H9 (cell line): Measurements from ENCODE around the gene TRAIP. TPM values are rescaled to one million over a fixed set of nuclear protein-coding genes. Genes with fewer than 3 reads are reported as not detected.

ENCODE experiments used
- DNase-seq: peaks from one replicate; pipeline ENCODE4 v3.0.0-alpha.2; 2017
- H2AFZ ChIP-seq: one replicate; pipeline ENCODE4 v1.6.1; 2013; ENCODE audit warnings: mild to moderate bottlenecking, low read length, control low read depth, moderate library complexity
- H2AK5ac ChIP-seq: 2 replicates; pipeline ENCODE4 v1.6.1; 2013; ENCODE audit warnings: low read length, control low read depth, mixed read lengths; ENCODE audit not compliant: insufficient read length
- H2BK120ac ChIP-seq: one replicate; pipeline ENCODE4 v1.6.1; 2013; ENCODE audit warnings: low read depth, mild to moderate bottlenecking, low read length, control low read depth, inconsistent platforms; ENCODE audit not compliant: poor library complexity, severe bottlenecking
- H2BK12ac ChIP-seq: 2 replicates; pipeline ENCODE4 v1.6.1; 2013; ENCODE audit warnings: low read length, control low read depth, mixed read lengths, low read depth; ENCODE audit not compliant: insufficient read length
- H2BK15ac ChIP-seq: 2 replicates; pipeline ENCODE4 v1.6.1; 2013; ENCODE audit warnings: low read depth, low read length, control low read depth
- H2BK20ac ChIP-seq: one replicate; pipeline ENCODE4 v1.6.1; 2013; ENCODE audit warnings: low read depth, mild to moderate bottlenecking, low read length, control low read depth, inconsistent platforms; ENCODE audit not compliant: poor library complexity, severe bottlenecking
- H2BK5ac ChIP-seq: 2 replicates; pipeline ENCODE4 v1.6.1; 2013; ENCODE audit warnings: low read length, control low read depth, mixed read lengths; ENCODE audit not compliant: insufficient read length
- H3K14ac ChIP-seq: 2 replicates; pipeline ENCODE4 v1.6.1; 2013; ENCODE audit warnings: low read length, control low read depth; ENCODE audit not compliant: insufficient read depth
- H3K18ac ChIP-seq: 2 replicates; pipeline ENCODE4 v1.6.1; 2013; ENCODE audit warnings: low read depth, mild to moderate bottlenecking, mixed read lengths, low read length, control low read depth; ENCODE audit not compliant: insufficient read length
- H3K23ac ChIP-seq: 2 replicates; pipeline ENCODE4 v1.6.1; 2013; ENCODE audit warnings: low read length, control low read depth, mixed read lengths, low read depth; ENCODE audit not compliant: insufficient read length
- H3K23me2 ChIP-seq: 2 replicates; pipeline ENCODE4 v1.6.1; 2013; ENCODE audit warnings: low read depth, mild to moderate bottlenecking, mixed read lengths, low read length, control low read depth; ENCODE audit not compliant: insufficient read length, poor library complexity, severe bottlenecking
- H3K27ac ChIP-seq: 2 replicates; pipeline ENCODE4 v1.5.1; 2013; ENCODE audit warnings: low read length, control low read depth, mixed read lengths, low read depth; ENCODE audit not compliant: insufficient read length
- H3K27me3 ChIP-seq: 2 replicates; pipeline ENCODE4 v1.6.1; 2013; ENCODE audit warnings: low read length, control low read depth, inconsistent platforms; ENCODE audit not compliant: insufficient read depth
- H3K4ac ChIP-seq: 2 replicates; pipeline ENCODE4 v1.6.1; 2013; ENCODE audit warnings: low read depth, mild to moderate bottlenecking, control low read depth, inconsistent platforms, low read length, moderate library complexity
- H3K4me1 ChIP-seq: 2 replicates; pipeline ENCODE4 v1.6.1; 2013; ENCODE audit warnings: low read length, control low read depth, inconsistent platforms; ENCODE audit not compliant: insufficient read depth
- H3K4me2 ChIP-seq: 2 replicates; pipeline ENCODE4 v1.6.1; 2013; ENCODE audit warnings: low read length, control low read depth, mixed read lengths; ENCODE audit not compliant: insufficient read length, insufficient read depth
- H3K56ac ChIP-seq: 2 replicates; pipeline ENCODE4 v1.6.1; 2013; ENCODE audit warnings: low read depth, mild to moderate bottlenecking, mixed read lengths, low read length, control low read depth; ENCODE audit not compliant: insufficient read length
- H3K79me1 ChIP-seq: 2 replicates; pipeline ENCODE4 v1.6.1; 2013; ENCODE audit warnings: low read depth, mild to moderate bottlenecking, moderate library complexity, low read length, control low read depth, inconsistent platforms; ENCODE audit not compliant: insufficient read depth, poor library complexity, severe bottlenecking
- H3K79me2 ChIP-seq: 2 replicates; pipeline ENCODE4 v1.6.1; 2013; ENCODE audit warnings: low read length, control low read depth, inconsistent platforms; ENCODE audit not compliant: insufficient read depth
- H3K9ac ChIP-seq: 2 replicates; pipeline ENCODE4 v1.6.1; 2013; ENCODE audit warnings: low read length, control low read depth, mixed read lengths; ENCODE audit not compliant: insufficient read length; ENCODE audit errors: extremely low read depth
- H3K9me3 ChIP-seq: one replicate; pipeline ENCODE4 v1.6.1; 2013; ENCODE audit warnings: low read depth, low read length, inconsistent platforms; ENCODE audit not compliant: control insufficient read depth
- H3T11ph ChIP-seq: one replicate; pipeline ENCODE4 v1.6.1; 2013; ENCODE audit warnings: mild to moderate bottlenecking, low read length, control low read depth, inconsistent platforms
- H4K20me1 ChIP-seq: one replicate; pipeline ENCODE4 v1.6.1; 2013; ENCODE audit not compliant: control insufficient read depth, insufficient read length, insufficient read depth
- H4K5ac ChIP-seq: 2 replicates; pipeline ENCODE4 v1.6.1; 2013; ENCODE audit warnings: low read depth, mild to moderate bottlenecking, mixed read lengths, low read length, control low read depth; ENCODE audit not compliant: insufficient read length
- H4K8ac ChIP-seq: replicated peaks from 2 replicates; pipeline ENCODE4 v1.6.1; 2013; ENCODE audit warnings: low read length, control low read depth, mixed read lengths, low read depth; ENCODE audit not compliant: insufficient read length
- H4K91ac ChIP-seq: 2 replicates; pipeline ENCODE4 v1.6.1; 2013; ENCODE audit warnings: low read depth, mild to moderate bottlenecking, moderate library complexity, mixed read lengths, low read length, control low read depth; ENCODE audit not compliant: insufficient read length
- H3K27ac Mint-ChIP-seq, 3 experiments: 2 replicates in 2 of 3; 3 replicates in 1 of 3; pipeline ENCODE4 v1.8.0; 2020 to 2021; ENCODE audit warnings: mixed read lengths in 3 of 3, mild to moderate bottlenecking in 1 of 3, moderate library complexity in 1 of 3
- H3K27me3 Mint-ChIP-seq: 2 replicates; pipeline ENCODE4 v1.8.0; 2021; ENCODE audit warnings: low read depth, mild to moderate bottlenecking, moderate library complexity, mixed read lengths
- H3K36me3 Mint-ChIP-seq, 3 experiments: 2 replicates in 2 of 3; 3 replicates in 1 of 3; pipeline ENCODE4 v1.8.0; 2020 to 2021; ENCODE audit warnings: low read depth in 3 of 3, mixed read lengths in 3 of 3; ENCODE audit not compliant: insufficient read depth in 1 of 3
- H3K4me1 Mint-ChIP-seq, 2 experiments: 2 replicates each; pipeline ENCODE4 v1.8.0; 2020; ENCODE audit warnings: mixed read lengths in 2 of 2
- H3K4me3 Mint-ChIP-seq, 2 experiments: 2 replicates in 1 of 2; 3 replicates in 1 of 2; pipeline ENCODE4 v1.8.0; 2020 to 2021; ENCODE audit warnings: mild to moderate bottlenecking in 2 of 2, mixed read lengths in 2 of 2, moderate library complexity in 1 of 2
- H3K9me3 Mint-ChIP-seq, 2 experiments: 2 replicates in 1 of 2; 3 replicates in 1 of 2; pipeline ENCODE4 v1.8.0; 2020; ENCODE audit warnings: mild to moderate bottlenecking in 2 of 2, mixed read lengths in 2 of 2, moderate library complexity in 1 of 2
- CTCF ChIP-seq: fragments of 200-600 bp; sonication (generic); conservative IDR thresholded peaks from 3 replicates; pipeline ENCODE4 v1.8.0; 2021; ENCODE audit warnings: antibody characterized with exemption, mild to moderate bottlenecking
- WGBS: extraction: QIAGEN DNeasy Blood & Tissue Kit; methylation state at CpG from one replicate; pipeline ENCODE4 v1.1.7; 2013; ENCODE audit warnings: missing lambda C conversion rate, low lambda C conversion rate, mixed read lengths; ENCODE audit not compliant: insufficient read length; ENCODE audit errors: extremely low coverage; 5-methylcytosine and 5-hydroxymethylcytosine counted together
- total RNA-seq: library from RNA; stranded (reverse); gene quantifications from 2 replicates; pipeline ENCODE4 v1.2.1, GENCODE V29; 2021

The TRAIP gene
- total RNA-seq, 1 experiment from 2014 or later = 36.7 TPM

DNA sequence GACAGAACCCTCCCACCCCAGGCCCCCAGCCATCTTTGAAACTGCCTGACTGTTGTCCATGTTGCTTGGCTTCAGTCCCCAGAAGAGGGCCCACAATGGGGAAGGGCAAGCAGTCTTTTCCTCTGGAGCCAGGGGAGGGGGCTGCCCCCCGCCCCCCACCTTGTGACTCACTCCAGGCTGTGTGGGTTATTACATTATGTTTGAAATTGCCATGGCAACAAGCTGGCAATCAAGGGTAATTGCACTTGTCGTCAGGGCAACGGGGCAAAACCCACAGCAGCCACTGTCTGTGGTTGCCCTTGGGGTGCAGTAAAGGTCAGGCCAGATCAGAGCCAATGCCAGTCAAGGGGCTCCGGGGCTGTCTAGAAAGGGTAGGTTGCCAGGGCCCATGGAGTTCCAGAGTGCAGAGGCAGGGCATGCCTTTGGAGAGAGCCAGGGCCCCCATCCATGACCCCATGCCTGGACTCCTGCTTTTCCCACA is 16.5 kb upstream of the TRAIP start:
- Mint-ChIP-seq H3K4me1 (peaks cover 13 to 19% of the 10 kb centered on the region in 2 experiments), H3K9me3 (no peaks in the 10 kb centered on the region), H3K27ac (no peak overlapping the region), H3K4me3 (no peak overlapping the region), H3K27me3 (peaks cover 32% of the 10 kb centered on the region), H3K36me3 (no peaks in the 10 kb centered on the region)
- H3K23ac ChIP-seq = no peak overlapping the region
- no peak overlapping the region for H2BK20ac ChIP-seq
- H3K18ac ChIP-seq = no peak overlapping the region
- no peak overlapping the region for H3K56ac ChIP-seq
- no peak overlapping the region for H3T11ph ChIP-seq
- no peak overlapping the region for H3K14ac ChIP-seq
- no peak overlapping the region for H2BK120ac ChIP-seq
- no peak overlapping the region for H3K9ac ChIP-seq
- no CpG with 5 or more reads among the region's 4 CpGs for WGBS
- no peak overlapping the region for H2BK5ac ChIP-seq
- H4K20me1 ChIP-seq = no peaks in the 10 kb centered on the region
- no peak overlapping the region for H2BK15ac ChIP-seq
- H3K27me3 ChIP-seq = no peaks in the 10 kb centered on the region
- peaks cover 7% of the 10 kb centered on the region for H3K23me2 ChIP-seq
- H4K8ac ChIP-seq = no peak overlapping the region
- H2AK5ac ChIP-seq = no peak overlapping the region
- no peak overlapping the region for H3K4ac ChIP-seq
- H4K91ac ChIP-seq = no peak overlapping the region
- H3K4me2 ChIP-seq = no peak overlapping the region
- no peak overlapping the region for H3K27ac ChIP-seq
- H3K4me1 ChIP-seq = peaks cover 5% of the 10 kb centered on the region; the same call in 1 of the 2 replicates
- no peak overlapping the region for H4K5ac ChIP-seq
- no peaks in the 10 kb centered on the region for H3K79me2 ChIP-seq
- H3K79me1 ChIP-seq = no peaks in the 10 kb centered on the region
- no peak for TF ChIP-seq CTCF
- H3K9me3 ChIP-seq = no peaks in the 10 kb centered on the region
- DNase-seq = no peak
- H2AFZ ChIP-seq = no peak overlapping the region
- no peak overlapping the region for H2BK12ac ChIP-seq
